ENCODE results near the gene WDR35. TPM values are rescaled to one million over a fixed set of nuclear protein-coding genes. Genes with fewer than 3 reads are reported as not detected.

WDR35 gene
- total and polyA plus RNA-seq, 4 donors: 0.97 to 3.8 (median 1.6) TPM

DNA sequence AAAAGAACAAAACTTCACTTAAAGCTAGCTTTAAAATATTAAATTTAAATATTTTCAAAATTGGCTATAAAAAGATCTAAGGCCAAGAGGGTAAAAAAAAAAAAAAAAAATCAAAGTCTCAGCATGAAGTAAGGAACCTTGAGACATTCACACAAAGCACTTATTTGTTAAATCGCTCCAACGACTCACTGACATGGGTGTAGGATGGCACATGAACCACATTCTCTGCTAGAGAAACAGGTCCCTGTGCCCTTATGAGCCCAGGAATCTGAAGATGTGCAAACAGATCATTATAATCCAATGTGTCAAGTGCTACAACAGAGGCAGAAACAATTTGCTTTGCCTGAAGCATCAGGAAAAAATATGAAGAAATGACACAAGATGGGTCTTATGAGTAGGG is 47.8 kb upstream of the WDR35 start:
- no peak for DNase-seq (ENCODE audit: low spot score)
- Histone ChIP-seq H3K27ac (ENCODE audit: low read depth in 1 of 2, low read length in 2 of 2) (no peak overlapping the region), H3K4me3 (ENCODE audit: low read depth in 1 of 3, low read length in 3 of 3) (no peak overlapping the region), H3K36me3 (ENCODE audit: control insufficient read depth in 4 of 4, insufficient read depth in 3 of 4, low read depth in 1 of 4, low read length in 3 of 4) (peaks cover 11 to 70% (median 63%) of the 10 kb centered on the region in 4 donors), H3K4me1 (ENCODE audit: control insufficient read depth in 4 of 4, insufficient read depth in 4 of 4, low read length in 3 of 4) (peaks cover 0 to 8% (median 0%) of the 10 kb centered on the region in 4 donors), H3K9ac (ENCODE audit: low read depth in 1 of 2, low read length in 2 of 2) (no peak overlapping the region), H3K9me3 (ENCODE audit: control insufficient read depth in 4 of 4, low read length in 3 of 4) (no peaks in the 10 kb centered on the region), H3K27me3 (ENCODE audit: control insufficient read depth in 4 of 4, insufficient read depth in 4 of 4, low read length in 3 of 4) (no peaks in the 10 kb centered on the region)
- TF ChIP-seq, protein P1, sequence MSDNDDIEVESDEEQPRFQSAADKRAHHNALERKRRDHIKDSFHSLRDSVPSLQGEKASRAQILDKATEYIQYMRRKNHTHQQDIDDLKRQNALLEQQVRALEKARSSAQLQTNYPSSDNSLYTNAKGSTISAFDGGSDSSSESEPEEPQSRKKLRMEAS (IDR thresholded peaks at IDR 0.05): no peak
- TF ChIP-seq GABPA (IDR thresholded peaks at IDR 0.05 in 1 of 2, conservative IDR thresholded peaks at IDR 0.05 in 1 of 2): no peak
- TF ChIP-seq FOXA2 (IDR thresholded peaks at IDR 0.05): no peak
- no peak for TF ChIP-seq FOXA1 (IDR thresholded peaks at IDR 0.05)
- no peak for TF ChIP-seq JUND (IDR thresholded peaks at IDR 0.05)
- TF ChIP-seq YY1 (IDR thresholded peaks at IDR 0.05): no peak
- TF ChIP-seq, protein P2, sequence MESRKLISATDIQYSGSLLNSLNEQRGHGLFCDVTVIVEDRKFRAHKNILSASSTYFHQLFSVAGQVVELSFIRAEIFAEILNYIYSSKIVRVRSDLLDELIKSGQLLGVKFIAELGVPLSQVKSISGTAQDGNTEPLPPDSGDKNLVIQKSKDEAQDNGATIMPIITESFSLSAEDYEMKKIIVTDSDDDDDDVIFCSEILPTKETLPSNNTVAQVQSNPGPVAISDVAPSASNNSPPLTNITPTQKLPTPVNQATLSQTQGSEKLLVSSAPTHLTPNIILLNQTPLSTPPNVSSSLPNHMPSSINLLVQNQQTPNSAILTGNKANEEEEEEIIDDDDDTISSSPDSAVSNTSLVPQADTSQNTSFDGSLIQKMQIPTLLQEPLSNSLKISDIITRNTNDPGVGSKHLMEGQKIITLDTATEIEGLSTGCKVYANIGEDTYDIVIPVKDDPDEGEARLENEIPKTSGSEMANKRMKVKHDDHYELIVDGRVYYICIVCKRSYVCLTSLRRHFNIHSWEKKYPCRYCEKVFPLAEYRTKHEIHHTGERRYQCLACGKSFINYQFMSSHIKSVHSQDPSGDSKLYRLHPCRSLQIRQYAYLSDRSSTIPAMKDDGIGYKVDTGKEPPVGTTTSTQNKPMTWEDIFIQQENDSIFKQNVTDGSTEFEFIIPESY (IDR thresholded peaks at IDR 0.05): no peak
- TF ChIP-seq, protein P3, sequence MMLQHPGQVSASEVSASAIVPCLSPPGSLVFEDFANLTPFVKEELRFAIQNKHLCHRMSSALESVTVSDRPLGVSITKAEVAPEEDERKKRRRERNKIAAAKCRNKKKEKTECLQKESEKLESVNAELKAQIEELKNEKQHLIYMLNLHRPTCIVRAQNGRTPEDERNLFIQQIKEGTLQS (IDR thresholded peaks at IDR 0.05): no peak
- TF ChIP-seq RAD21 (IDR thresholded peaks at IDR 0.05): no peak
- TF ChIP-seq, protein P4, sequence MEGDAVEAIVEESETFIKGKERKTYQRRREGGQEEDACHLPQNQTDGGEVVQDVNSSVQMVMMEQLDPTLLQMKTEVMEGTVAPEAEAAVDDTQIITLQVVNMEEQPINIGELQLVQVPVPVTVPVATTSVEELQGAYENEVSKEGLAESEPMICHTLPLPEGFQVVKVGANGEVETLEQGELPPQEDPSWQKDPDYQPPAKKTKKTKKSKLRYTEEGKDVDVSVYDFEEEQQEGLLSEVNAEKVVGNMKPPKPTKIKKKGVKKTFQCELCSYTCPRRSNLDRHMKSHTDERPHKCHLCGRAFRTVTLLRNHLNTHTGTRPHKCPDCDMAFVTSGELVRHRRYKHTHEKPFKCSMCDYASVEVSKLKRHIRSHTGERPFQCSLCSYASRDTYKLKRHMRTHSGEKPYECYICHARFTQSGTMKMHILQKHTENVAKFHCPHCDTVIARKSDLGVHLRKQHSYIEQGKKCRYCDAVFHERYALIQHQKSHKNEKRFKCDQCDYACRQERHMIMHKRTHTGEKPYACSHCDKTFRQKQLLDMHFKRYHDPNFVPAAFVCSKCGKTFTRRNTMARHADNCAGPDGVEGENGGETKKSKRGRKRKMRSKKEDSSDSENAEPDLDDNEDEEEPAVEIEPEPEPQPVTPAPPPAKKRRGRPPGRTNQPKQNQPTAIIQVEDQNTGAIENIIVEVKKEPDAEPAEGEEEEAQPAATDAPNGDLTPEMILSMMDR (IDR thresholded peaks at IDR 0.05; ENCODE audit: low read depth, low read length, missing input control): no peak
- TF ChIP-seq HNF4G (IDR thresholded peaks at IDR 0.05): no peak
- no peak for TF ChIP-seq TAF1 (conservative IDR thresholded peaks at IDR 0.05)
- TF ChIP-seq SP1 (IDR thresholded peaks at IDR 0.05): no peak
- no peak for TF ChIP-seq HNF4A (conservative IDR thresholded peaks at IDR 0.05)
- TF ChIP-seq EGR1 (IDR thresholded peaks at IDR 0.05; ENCODE audit: low read depth in 2 of 2): no peak
- TF ChIP-seq RXRA (IDR thresholded peaks at IDR 0.05): no peak
- 94% methylated on average over 2 of the region's 2 CpGs for WGBS

DNA sequence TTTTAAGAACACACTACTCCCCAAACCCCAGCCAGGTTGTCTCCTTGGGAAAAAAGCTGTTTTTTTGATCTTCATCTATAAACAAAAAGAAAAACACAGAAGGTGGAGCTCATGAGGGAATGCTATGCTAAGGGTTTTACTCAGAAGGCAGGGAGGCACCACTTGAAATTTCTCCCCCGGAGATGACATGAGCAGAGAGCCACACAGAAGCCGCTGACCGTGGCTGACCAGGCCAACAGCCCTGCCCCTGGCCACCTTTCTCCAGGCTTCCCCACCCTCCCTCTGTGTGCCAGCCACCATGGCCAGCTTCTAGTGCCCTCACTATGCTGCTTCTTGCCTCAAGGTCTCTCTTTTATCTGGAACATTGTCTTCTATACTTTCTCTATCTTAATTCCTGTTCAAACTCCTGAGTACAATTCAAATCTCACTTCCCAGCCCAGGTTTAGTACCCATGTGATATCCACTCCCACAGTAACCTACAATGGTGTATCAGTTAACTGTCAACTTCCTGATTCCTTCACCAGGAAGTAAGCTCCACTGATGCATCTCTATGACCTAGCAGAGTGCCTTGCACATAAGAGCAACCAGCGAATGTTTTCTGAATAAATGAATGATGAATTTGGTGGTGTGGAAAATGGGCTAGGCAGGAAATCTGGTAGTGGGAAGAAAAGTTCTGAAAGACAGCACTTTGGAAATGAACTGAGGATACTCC is 46.2 kb upstream of the WDR35 start:
- no peak overlapping the region for H3K9ac ChIP-seq (ENCODE audit: low read depth in 1 of 2, low read length in 2 of 2)
- H3K4me1 ChIP-seq (ENCODE audit: control insufficient read depth in 4 of 4, insufficient read depth in 4 of 4, low read length in 3 of 4): no peaks in the 10 kb centered on the region
- DNase-seq (ENCODE audit: low spot score): no peak
- WGBS: 89% methylated on average over 4 of the region's 4 CpGs
- H3K36me3 ChIP-seq (ENCODE audit: control insufficient read depth in 4 of 4, insufficient read depth in 3 of 4, low read depth in 1 of 4, low read length in 3 of 4): peaks cover 12 to 83% (median 77%) of the 10 kb centered on the region in 4 donors
- H3K27me3 ChIP-seq (ENCODE audit: control insufficient read depth in 4 of 4, insufficient read depth in 4 of 4, low read length in 3 of 4): no peaks in the 10 kb centered on the region
- no peak overlapping the region for H3K27ac ChIP-seq (ENCODE audit: low read depth in 1 of 2, low read length in 2 of 2)
- no peaks in the 10 kb centered on the region for H3K9me3 ChIP-seq (ENCODE audit: control insufficient read depth in 4 of 4, low read length in 3 of 4)
- H3K4me3 ChIP-seq (ENCODE audit: low read depth in 1 of 3, low read length in 3 of 3): no peak overlapping the region
- TF ChIP-seq TAF1 (conservative IDR thresholded peaks at IDR 0.05) (no peak), FOXA2 (IDR thresholded peaks at IDR 0.05) (no peak), RAD21 (IDR thresholded peaks at IDR 0.05) (no peak), JUND (IDR thresholded peaks at IDR 0.05) (no peak), FOXA1 (IDR thresholded peaks at IDR 0.05) (no peak), HNF4A (conservative IDR thresholded peaks at IDR 0.05) (no peak), EGR1 (IDR thresholded peaks at IDR 0.05; ENCODE audit: low read depth in 2 of 2) (no peak), YY1 (IDR thresholded peaks at IDR 0.05) (no peak), SP1 (IDR thresholded peaks at IDR 0.05) (no peak)
- TF ChIP-seq, protein P1 (IDR thresholded peaks at IDR 0.05): no peak
- TF ChIP-seq, protein P5, sequence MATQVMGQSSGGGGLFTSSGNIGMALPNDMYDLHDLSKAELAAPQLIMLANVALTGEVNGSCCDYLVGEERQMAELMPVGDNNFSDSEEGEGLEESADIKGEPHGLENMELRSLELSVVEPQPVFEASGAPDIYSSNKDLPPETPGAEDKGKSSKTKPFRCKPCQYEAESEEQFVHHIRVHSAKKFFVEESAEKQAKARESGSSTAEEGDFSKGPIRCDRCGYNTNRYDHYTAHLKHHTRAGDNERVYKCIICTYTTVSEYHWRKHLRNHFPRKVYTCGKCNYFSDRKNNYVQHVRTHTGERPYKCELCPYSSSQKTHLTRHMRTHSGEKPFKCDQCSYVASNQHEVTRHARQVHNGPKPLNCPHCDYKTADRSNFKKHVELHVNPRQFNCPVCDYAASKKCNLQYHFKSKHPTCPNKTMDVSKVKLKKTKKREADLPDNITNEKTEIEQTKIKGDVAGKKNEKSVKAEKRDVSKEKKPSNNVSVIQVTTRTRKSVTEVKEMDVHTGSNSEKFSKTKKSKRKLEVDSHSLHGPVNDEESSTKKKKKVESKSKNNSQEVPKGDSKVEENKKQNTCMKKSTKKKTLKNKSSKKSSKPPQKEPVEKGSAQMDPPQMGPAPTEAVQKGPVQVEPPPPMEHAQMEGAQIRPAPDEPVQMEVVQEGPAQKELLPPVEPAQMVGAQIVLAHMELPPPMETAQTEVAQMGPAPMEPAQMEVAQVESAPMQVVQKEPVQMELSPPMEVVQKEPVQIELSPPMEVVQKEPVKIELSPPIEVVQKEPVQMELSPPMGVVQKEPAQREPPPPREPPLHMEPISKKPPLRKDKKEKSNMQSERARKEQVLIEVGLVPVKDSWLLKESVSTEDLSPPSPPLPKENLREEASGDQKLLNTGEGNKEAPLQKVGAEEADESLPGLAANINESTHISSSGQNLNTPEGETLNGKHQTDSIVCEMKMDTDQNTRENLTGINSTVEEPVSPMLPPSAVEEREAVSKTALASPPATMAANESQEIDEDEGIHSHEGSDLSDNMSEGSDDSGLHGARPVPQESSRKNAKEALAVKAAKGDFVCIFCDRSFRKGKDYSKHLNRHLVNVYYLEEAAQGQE (IDR thresholded peaks at IDR 0.05): no peak
- TF ChIP-seq, protein P2 (IDR thresholded peaks at IDR 0.05): no peak
- TF ChIP-seq, protein P4 (IDR thresholded peaks at IDR 0.05; ENCODE audit: low read depth, low read length, missing input control): no peak
